Measurements from ENCODE around the gene MYO16.

The MYO16 gene

DNA sequence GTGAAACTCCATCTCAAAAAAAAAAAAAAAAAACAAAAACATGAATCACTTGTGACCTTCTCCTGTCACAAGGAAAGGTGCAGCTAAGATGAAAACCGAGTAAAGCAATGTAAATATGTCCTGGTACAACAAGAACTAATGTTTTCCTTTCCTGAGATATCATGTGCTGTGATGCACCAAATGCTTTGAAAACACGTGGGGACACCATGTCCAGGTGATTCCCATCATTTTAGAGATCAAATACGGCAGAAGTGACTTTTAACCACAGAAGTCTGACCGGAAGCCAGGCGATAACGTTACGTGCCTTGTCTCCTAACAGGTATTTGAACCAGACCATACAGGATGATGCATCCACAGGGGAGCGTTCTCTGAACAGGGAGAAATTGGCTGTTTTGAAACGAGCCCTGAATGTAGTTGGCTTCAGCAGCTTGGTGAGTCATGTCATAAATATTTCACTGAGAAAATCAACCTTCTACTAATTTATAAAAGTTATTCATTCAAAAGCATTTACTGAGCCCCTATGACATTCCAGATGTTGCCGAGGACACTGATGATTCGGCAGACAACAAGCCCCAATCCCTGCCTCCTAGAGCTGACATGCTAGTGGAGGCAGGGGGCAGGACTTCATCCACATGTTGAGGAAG is 328.1 kb downstream of the MYO16 start:
- H3K9me3 ChIP-seq (ENCODE audit: control insufficient read depth, insufficient read depth, low read length) = no peaks in the 10 kb centered on the region
- H3K9ac ChIP-seq (ENCODE audit: low read depth, low read length) = no peak overlapping the region
- no peaks in the 10 kb centered on the region for H3K27me3 ChIP-seq (ENCODE audit: control insufficient read depth, insufficient read depth, low read length)
- H3K27ac ChIP-seq (ENCODE audit: low read depth, low read length) = no peak overlapping the region
- H3K36me3 ChIP-seq (ENCODE audit: control insufficient read depth, insufficient read depth, low read length) = no peaks in the 10 kb centered on the region
- H3K4me3 ChIP-seq (ENCODE audit: low read depth, low read length) = no peak overlapping the region
- no peaks in the 10 kb centered on the region for H3K4me1 ChIP-seq (ENCODE audit: control insufficient read depth, insufficient read depth, low read length)

DNA sequence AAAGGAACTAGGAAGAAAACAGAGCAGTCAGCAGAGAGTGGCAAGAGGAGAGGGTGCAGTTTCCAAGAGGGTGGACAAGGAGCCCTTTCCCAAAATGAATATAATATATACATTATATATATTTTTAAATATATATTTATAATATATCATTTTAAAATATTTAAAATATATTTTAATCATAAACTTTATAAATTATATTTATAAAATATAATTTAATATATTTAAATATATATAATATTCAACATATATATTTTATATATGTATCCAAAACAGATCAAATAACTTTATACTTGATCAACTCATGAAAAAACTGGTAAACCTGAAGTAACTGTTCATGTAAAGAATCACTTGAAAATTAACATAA is 328.6 kb downstream of the MYO16 start:
- Histone ChIP-seq H3K4me3 (ENCODE audit: low read depth, low read length) (no peak overlapping the region), H3K4me1 (ENCODE audit: control insufficient read depth, insufficient read depth, low read length) (no peaks in the 10 kb centered on the region), H3K9ac (ENCODE audit: low read depth, low read length) (no peak overlapping the region), H3K9me3 (ENCODE audit: control insufficient read depth, insufficient read depth, low read length) (no peaks in the 10 kb centered on the region), H3K27me3 (ENCODE audit: control insufficient read depth, insufficient read depth, low read length) (no peaks in the 10 kb centered on the region), H3K36me3 (ENCODE audit: control insufficient read depth, insufficient read depth, low read length) (no peaks in the 10 kb centered on the region), H3K27ac (ENCODE audit: low read depth, low read length) (no peak overlapping the region)

DNA sequence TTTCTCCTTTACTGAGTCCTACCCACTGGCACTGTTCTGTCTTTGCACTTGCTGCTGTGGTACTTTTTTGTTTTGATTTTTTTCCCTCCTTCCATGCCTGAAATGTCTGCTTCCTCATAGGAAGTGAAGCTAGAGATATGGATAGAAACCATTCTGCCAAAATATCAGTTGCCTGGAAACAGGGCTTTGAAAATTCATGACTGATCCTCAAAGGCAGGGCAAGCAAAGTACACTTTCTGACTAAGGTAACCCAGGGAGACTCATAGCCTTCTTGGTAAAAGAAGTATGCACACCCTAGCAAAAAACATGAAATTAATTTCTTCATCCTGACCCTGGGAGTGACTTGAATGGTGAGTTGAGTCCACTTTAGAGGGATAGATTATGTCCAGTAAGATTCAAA is 329.8 kb downstream of the MYO16 start:
- Histone ChIP-seq H3K27ac (ENCODE audit: low read depth, low read length) (no peak overlapping the region), H3K9ac (ENCODE audit: low read depth, low read length) (no peak overlapping the region), H3K4me3 (ENCODE audit: low read depth, low read length) (no peak overlapping the region), H3K4me1 (ENCODE audit: control insufficient read depth, insufficient read depth, low read length) (no peaks in the 10 kb centered on the region), H3K27me3 (ENCODE audit: control insufficient read depth, insufficient read depth, low read length) (no peaks in the 10 kb centered on the region), H3K9me3 (ENCODE audit: control insufficient read depth, insufficient read depth, low read length) (no peaks in the 10 kb centered on the region), H3K36me3 (ENCODE audit: control insufficient read depth, insufficient read depth, low read length) (no peaks in the 10 kb centered on the region)

GRCh38 chr13:108960006-108960405 is 330.6 kb downstream of the MYO16 start:
- Histone ChIP-seq H3K36me3 (ENCODE audit: control insufficient read depth, insufficient read depth, low read length) (no peaks in the 10 kb centered on the region), H3K9me3 (ENCODE audit: control insufficient read depth, insufficient read depth, low read length) (no peaks in the 10 kb centered on the region), H3K9ac (ENCODE audit: low read depth, low read length) (no peak overlapping the region), H3K27me3 (ENCODE audit: control insufficient read depth, insufficient read depth, low read length) (no peaks in the 10 kb centered on the region), H3K27ac (ENCODE audit: low read depth, low read length) (no peak overlapping the region), H3K4me3 (ENCODE audit: low read depth, low read length) (no peak overlapping the region), H3K4me1 (ENCODE audit: control insufficient read depth, insufficient read depth, low read length) (no peaks in the 10 kb centered on the region)

DNA sequence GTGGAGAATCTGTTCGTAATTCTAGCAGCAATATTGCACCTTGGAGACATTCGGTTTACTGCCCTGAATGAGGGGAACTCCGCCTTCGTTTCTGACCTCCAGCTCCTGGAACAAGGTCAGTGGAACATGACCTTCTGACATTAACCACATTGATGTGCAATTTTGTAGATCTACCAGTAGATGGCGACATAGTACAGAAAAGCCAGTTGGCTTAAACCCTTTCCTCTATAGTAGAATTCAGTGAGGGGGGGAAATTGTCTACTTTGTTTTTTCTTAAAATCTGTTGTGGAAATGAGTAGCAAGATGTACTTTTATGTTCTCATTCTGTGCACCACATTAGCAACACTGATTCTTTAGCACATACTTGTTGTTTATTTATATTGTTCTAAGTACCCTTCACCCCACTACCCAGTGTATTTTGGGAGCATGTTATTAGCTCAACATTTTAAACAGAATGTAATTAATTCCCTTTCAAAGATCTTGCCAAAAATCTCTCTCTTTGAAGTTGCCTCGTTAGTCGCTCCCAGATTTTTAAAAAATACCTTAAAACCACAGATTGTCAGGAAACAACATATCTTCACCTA is 332.2 kb downstream of the MYO16 start:
- Histone ChIP-seq H3K9me3 (ENCODE audit: control insufficient read depth, insufficient read depth, low read length) (no peaks in the 10 kb centered on the region), H3K4me1 (ENCODE audit: control insufficient read depth, insufficient read depth, low read length) (no peaks in the 10 kb centered on the region), H3K36me3 (ENCODE audit: control insufficient read depth, insufficient read depth, low read length) (no peaks in the 10 kb centered on the region), H3K27me3 (ENCODE audit: control insufficient read depth, insufficient read depth, low read length) (no peaks in the 10 kb centered on the region), H3K9ac (ENCODE audit: low read depth, low read length) (no peak overlapping the region), H3K4me3 (ENCODE audit: low read depth, low read length) (no peak overlapping the region), H3K27ac (ENCODE audit: low read depth, low read length) (no peak overlapping the region)

GRCh38 chr13:108962654-108963053 is 333.2 kb downstream of the MYO16 start:
- Histone ChIP-seq H3K9ac (ENCODE audit: low read depth, low read length) (no peak overlapping the region), H3K4me3 (ENCODE audit: low read depth, low read length) (no peak overlapping the region), H3K4me1 (ENCODE audit: control insufficient read depth, insufficient read depth, low read length) (no peaks in the 10 kb centered on the region), H3K36me3 (ENCODE audit: control insufficient read depth, insufficient read depth, low read length) (no peaks in the 10 kb centered on the region), H3K27ac (ENCODE audit: low read depth, low read length) (no peak overlapping the region), H3K9me3 (ENCODE audit: control insufficient read depth, insufficient read depth, low read length) (no peaks in the 10 kb centered on the region), H3K27me3 (ENCODE audit: control insufficient read depth, insufficient read depth, low read length) (no peaks in the 10 kb centered on the region)

- H3K9me3 ChIP-seq (ENCODE audit: control insufficient read depth, insufficient read depth, low read length) = no peaks in the 10 kb centered on the region
- no peak overlapping the region for H3K9ac ChIP-seq (ENCODE audit: low read depth, low read length)
- no peaks in the 10 kb centered on the region for H3K27me3 ChIP-seq (ENCODE audit: control insufficient read depth, insufficient read depth, low read length)
- no peaks in the 10 kb centered on the region for H3K36me3 ChIP-seq (ENCODE audit: control insufficient read depth, insufficient read depth, low read length)
- no peaks in the 10 kb centered on the region for H3K4me1 ChIP-seq (ENCODE audit: control insufficient read depth, insufficient read depth, low read length)
- H3K27ac ChIP-seq (ENCODE audit: low read depth, low read length) = no peak overlapping the region
- H3K4me3 ChIP-seq (ENCODE audit: low read depth, low read length) = no peak overlapping the region
Measured at GRCh38 chr13:108963276-108963810, 333.9 kb downstream of the MYO16 start.

- Histone ChIP-seq H3K27me3 (ENCODE audit: control insufficient read depth, insufficient read depth, low read length) (no peaks in the 10 kb centered on the region), H3K36me3 (ENCODE audit: control insufficient read depth, insufficient read depth, low read length) (no peaks in the 10 kb centered on the region), H3K9ac (ENCODE audit: low read depth, low read length) (no peak overlapping the region), H3K4me1 (ENCODE audit: control insufficient read depth, insufficient read depth, low read length) (no peaks in the 10 kb centered on the region), H3K27ac (ENCODE audit: low read depth, low read length) (no peak overlapping the region), H3K9me3 (ENCODE audit: control insufficient read depth, insufficient read depth, low read length) (no peaks in the 10 kb centered on the region), H3K4me3 (ENCODE audit: low read depth, low read length) (no peak overlapping the region)
Measured at GRCh38 chr13:108963846-108964600, 334.6 kb downstream of the MYO16 start.

DNA sequence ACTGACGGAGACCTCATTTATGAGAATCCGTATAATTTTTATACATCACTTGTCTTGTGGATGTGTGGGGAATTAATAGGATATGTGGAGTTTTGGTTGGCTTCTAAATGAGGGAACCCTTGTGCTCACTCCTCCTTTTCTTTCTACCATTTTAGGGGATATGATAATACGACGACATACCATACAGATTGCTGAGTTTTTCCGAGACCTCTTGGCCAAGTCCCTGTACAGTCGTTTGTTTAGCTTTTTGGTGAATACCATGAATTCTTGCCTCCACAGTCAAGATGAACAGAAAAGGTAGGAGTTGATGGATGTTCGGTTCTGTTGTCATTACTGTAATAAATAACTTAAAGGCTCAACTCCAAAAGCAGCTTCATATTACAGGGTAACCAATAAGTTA is 335.2 kb downstream of the MYO16 start:
- H3K9me3 ChIP-seq (ENCODE audit: control insufficient read depth, insufficient read depth, low read length) = no peaks in the 10 kb centered on the region
- H3K27ac ChIP-seq (ENCODE audit: low read depth, low read length) = no peak overlapping the region
- no peaks in the 10 kb centered on the region for H3K27me3 ChIP-seq (ENCODE audit: control insufficient read depth, insufficient read depth, low read length)
- H3K9ac ChIP-seq (ENCODE audit: low read depth, low read length) = no peak overlapping the region
- H3K4me1 ChIP-seq (ENCODE audit: control insufficient read depth, insufficient read depth, low read length) = no peaks in the 10 kb centered on the region
- H3K36me3 ChIP-seq (ENCODE audit: control insufficient read depth, insufficient read depth, low read length) = no peaks in the 10 kb centered on the region
- H3K4me3 ChIP-seq (ENCODE audit: low read depth, low read length) = no peak overlapping the region

GRCh38 chr13:108967371-108967770 is 338.0 kb downstream of the MYO16 start:
- Histone ChIP-seq H3K9me3 (ENCODE audit: control insufficient read depth, insufficient read depth, low read length) (no peaks in the 10 kb centered on the region), H3K27me3 (ENCODE audit: control insufficient read depth, insufficient read depth, low read length) (no peaks in the 10 kb centered on the region), H3K27ac (ENCODE audit: low read depth, low read length) (no peak overlapping the region), H3K4me3 (ENCODE audit: low read depth, low read length) (no peak overlapping the region), H3K36me3 (ENCODE audit: control insufficient read depth, insufficient read depth, low read length) (no peaks in the 10 kb centered on the region), H3K9ac (ENCODE audit: low read depth, low read length) (no peak overlapping the region), H3K4me1 (ENCODE audit: control insufficient read depth, insufficient read depth, low read length) (no peaks in the 10 kb centered on the region)

- Histone ChIP-seq H3K27ac (ENCODE audit: low read depth, low read length) (no peak overlapping the region), H3K27me3 (ENCODE audit: control insufficient read depth, insufficient read depth, low read length) (no peaks in the 10 kb centered on the region), H3K4me3 (ENCODE audit: low read depth, low read length) (no peak overlapping the region), H3K4me1 (ENCODE audit: control insufficient read depth, insufficient read depth, low read length) (no peaks in the 10 kb centered on the region), H3K9me3 (ENCODE audit: control insufficient read depth, insufficient read depth, low read length) (no peaks in the 10 kb centered on the region), H3K9ac (ENCODE audit: low read depth, low read length) (no peak overlapping the region), H3K36me3 (ENCODE audit: control insufficient read depth, insufficient read depth, low read length) (no peaks in the 10 kb centered on the region)
Measured at GRCh38 chr13:108968566-108968965, 339.2 kb downstream of the MYO16 start.
